Measurements from ENCODE around the gene TREM1.
A peak's percentile ranks its signal among the peaks of the same experiment; 100 is the strongest.
"Not testable (repeated sequence)": the region's sequence is repeated elsewhere in the genome, so short reads cannot be mapped to it uniquely, and the experiment has no call there.

The TREM1 gene

GRCh38 chr6:41286544-41287346 lies at the start of gene TREM1:
Gene TREM1, minus strand, starts transcription at chr6:41286682. Its CDS starts 27 bp downstream, at chr6:41286655.
- peak; percentile 96 to 97 for DNase-seq

GRCh38 chr6:41335943-41336342 lies 49.5 kb upstream of the TREM1 start:
- no peak for DNase-seq

DNA sequence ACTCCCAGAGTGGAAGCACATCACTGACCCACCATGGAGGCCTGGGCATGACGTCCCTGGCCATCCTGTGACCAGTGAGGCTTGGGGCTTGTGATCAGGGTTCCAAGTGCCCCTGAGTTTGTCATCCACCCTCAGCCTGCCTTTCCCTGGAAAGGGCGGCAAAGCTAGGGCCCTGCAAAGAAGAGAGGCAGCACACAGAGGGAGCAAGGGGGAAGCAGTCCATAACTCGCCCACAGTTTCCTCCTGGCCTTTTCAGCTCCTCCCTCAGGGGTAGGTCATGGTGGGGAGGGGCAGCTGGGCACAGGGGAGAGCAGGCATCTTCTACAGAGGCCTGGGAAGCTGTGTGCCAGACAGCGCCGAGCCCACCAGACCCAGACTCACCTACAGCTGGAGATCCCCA lies 48.8 kb upstream of the TREM1 start, which contains the start of gene NCR2:
Gene NCR2, plus strand, starts transcription at position 313 of the 400 bp plus-strand sequence. CDS start 269 bp downstream, outside the sequence.
- no peak for DNase-seq

DNA sequence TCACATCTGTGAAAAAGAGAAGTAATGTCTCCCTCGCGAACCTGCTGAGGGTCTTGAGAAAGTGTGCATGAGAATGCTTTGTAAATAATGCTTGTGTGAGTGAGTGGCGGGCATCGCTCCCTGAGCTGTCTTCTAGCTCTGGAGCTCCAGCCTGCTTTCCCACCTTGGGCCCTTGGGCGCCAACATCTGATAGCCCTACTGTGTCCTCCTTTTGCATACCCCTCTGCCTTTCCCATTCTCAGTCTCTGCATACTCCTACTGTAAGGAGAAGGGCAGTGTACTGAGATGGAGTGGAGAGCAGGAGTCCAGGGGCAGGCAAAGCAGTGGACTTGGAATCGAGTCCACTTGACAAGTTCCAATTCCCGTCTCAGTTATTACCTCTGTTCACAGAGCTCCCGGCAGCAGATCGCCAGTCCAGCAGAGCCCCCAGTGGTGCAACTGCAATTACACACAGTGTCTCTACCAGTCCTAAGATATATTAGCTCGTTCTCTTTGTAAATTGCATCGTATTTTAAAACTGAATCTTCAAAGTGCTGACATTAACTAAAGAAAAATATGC lies 48.1 kb upstream of the TREM1 start:
- DNase-seq: no peak

GRCh38 chr6:41332842-41333736 lies 46.6 kb upstream of the TREM1 start:
- no peak for DNase-seq

DNA sequence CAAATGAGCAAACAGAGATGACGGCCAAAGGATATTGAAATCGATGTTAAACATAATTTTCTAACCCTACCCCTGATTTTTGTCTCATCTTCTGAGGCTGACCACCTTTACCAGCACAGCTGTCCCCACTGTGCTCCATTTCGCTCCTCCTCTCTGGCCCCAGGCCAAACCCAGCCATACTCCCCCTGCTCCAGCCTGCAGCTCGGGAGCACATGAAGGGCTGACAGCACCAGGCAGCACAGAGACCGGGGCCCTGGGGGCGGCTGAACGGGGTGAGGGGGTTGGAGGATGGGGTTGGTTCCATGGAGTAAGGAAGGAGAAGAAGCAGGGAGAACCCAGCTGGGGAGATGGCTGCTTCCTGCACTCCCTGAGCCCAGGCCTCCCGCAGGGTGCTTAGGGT lies 45.8 kb upstream of the TREM1 start:
- no peak for DNase-seq

DNA sequence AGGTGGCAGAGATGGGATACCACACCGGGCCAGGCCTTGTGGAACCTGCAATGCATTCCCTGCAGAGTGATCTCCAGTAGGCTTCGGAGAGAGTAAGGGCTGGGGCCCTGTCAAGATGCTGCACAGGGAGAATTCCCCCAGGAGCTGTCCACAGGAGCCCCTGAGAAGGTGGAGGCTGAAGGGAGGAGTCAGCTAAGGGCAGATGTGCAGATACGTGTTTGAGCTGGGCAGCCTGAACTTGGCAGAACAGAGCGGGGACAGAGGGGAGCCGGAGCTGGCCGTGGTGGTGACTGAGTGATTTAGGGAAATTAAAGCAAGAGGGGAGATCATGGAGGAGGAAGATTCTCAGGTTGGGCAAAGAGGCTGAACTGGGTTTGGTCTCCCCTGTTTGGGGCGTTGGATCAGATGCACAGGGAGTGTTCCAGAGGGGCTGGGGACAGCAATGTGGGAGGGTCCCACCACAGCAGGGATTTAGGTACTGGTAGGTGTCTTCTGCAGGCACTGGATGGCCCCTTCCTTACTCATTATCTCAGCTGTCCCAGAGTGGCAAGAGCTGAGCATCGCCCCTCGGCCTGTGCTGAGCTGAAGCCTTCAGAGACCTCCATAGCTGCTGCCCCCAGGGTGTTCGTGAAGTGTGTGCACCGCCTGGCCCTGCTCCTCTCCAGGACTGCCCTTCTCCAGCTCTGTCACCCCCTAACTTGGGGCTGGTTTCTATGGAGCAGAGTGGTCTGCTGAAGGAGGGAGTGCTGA lies 45.1 kb upstream of the TREM1 start:
- DNase-seq: no peak

- no peak for DNase-seq
Observed at GRCh38 chr6:41327177-41327576, 40.7 kb upstream of the TREM1 start.

GRCh38 chr6:41326092-41326491 lies 39.6 kb upstream of the TREM1 start:
- no peak for DNase-seq

- DNase-seq: no peak
Observed at GRCh38 chr6:41325446-41326066, 39.1 kb upstream of the TREM1 start.

GRCh38 chr6:41321183-41321582 lies 34.7 kb upstream of the TREM1 start:
- DNase-seq: no peak

DNA sequence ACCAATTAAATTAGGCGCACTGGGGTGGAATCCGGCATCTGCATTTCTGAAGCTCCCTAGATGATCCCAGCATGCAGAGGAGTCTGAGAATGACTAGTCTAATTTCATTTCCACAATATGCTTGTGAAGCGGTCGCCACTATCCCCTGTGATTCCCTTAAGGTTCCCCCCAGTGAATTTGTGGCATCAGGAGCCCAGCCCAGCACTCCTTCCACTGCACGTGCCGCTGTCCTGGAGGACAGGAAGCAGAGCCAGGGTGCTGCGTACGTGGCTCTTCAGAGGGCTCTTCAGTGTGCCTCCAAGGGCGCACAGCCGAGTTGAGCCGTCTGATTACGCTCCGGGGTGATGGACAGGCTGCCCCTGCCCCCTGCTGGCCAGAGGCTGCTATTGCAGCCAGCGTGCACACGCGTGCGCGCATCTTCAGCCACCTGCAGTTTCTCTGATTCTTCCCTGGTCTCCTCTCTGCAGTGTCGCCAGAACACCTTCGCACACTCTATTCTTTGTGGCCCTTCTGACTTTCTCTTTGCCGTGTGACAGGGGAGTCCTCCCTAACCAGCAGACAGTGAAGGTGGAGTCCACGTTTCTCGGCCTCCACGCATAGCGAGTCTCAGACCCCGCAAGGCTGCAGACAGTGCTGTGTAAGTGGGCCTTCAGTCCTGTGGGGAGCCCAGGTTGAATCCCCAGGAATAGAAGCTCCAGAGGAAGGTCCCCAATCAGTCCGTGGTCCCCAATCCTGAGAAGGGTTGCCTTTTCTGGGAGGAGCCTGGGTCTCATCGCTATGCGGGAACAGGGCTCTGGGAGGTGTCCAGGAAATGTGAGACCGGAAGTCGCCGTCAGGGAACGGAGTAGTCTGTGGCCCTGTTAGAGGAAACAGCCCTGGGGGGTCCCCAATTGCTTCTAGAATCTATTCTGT lies 32.4 kb upstream of the TREM1 start:
- peak; percentile 65 to 89 for DNase-seq

- DNase-seq: no peak
Observed at GRCh38 chr6:41318261-41318653, 31.8 kb upstream of the TREM1 start.

- DNase-seq: no peak
Observed at GRCh38 chr6:41315943-41316620, 29.6 kb upstream of the TREM1 start.

DNA sequence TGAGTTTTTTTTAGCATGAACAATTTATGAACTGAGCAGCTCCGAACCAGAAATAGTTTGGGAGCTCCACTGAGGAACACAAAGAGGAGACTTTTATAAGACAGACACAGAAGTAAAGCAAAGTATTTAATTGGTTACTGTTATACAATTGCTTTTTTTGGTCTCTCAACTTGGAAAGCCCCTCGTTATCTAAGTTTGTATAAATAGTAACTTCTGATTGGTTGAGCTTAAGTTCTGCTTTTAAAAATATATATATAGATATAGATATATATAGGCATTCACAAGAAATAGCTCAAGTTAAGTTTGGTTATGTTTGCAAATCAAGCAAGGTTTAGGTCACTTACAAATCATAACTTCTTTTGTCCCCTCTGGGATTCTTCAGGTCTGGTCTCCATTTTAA lies 28.7 kb upstream of the TREM1 start:
- DNase-seq: no peak

GRCh38 chr6:41306187-41306854 lies 19.8 kb upstream of the TREM1 start:
- peak in 1 of 2 donors; percentile 37 for DNase-seq

- peak; percentile 75 to 81 for DNase-seq
Observed at GRCh38 chr6:41302638-41303037, 16.2 kb upstream of the TREM1 start.

DNA sequence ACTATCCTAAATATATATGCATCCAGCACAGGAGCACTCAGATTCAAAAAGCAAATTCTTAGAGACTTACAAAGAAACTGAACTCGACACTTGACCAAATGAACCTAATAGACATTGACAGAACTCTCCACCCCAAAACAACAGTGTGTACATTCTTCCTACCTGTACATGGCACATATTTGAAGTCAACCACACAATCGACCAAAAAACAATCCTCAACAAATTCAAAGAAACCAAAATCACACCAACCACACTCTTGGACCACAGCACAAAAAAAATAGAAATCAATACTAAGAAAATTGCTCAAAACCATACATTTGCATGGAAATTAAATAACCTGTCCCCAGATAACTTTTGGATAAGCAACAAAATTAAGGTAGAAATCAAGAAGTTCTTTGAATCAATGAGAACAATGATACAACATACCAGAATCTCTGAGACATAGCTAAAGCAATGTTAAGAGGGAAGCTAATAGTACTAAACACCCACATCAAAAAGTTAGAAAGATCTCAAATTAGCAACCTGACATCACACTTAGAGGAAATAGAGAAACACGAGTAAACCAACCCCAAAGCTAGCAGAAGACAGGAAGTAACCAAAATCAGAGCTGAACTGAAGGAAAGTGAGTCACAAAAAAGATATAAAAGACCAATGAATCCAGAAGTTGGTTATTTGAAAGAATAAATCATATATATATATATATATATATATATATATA lies 12.5 kb upstream of the TREM1 start:
- DNase-seq: peak; percentile 83 to 88

DNA sequence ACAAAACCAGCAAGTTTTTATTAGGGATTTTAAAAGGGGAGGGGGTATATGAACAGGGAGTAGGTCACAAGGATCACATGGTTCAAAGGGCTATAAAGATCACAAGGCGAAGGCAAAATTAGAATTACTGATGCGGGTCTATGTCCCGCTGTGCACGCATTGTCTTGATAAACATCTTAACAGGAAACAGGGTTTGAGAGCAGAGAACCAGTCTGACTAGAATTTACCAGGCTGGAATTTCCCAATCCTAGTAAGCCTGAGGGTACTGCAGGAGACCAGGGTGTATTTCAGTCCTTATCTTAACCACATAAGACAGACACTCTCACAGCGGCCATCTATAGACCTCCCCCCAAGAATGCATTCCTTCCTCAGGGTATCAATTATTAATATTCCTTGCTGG lies 10.8 kb upstream of the TREM1 start:
- not testable (repeated sequence) for DNase-seq
